Measurements from ENCODE around the gene BARX1.
"Not testable (repeated sequence)": the region's sequence is repeated elsewhere in the genome, so short reads cannot be mapped to it uniquely, and the experiment has no call there.

BARX1 gene

DNA sequence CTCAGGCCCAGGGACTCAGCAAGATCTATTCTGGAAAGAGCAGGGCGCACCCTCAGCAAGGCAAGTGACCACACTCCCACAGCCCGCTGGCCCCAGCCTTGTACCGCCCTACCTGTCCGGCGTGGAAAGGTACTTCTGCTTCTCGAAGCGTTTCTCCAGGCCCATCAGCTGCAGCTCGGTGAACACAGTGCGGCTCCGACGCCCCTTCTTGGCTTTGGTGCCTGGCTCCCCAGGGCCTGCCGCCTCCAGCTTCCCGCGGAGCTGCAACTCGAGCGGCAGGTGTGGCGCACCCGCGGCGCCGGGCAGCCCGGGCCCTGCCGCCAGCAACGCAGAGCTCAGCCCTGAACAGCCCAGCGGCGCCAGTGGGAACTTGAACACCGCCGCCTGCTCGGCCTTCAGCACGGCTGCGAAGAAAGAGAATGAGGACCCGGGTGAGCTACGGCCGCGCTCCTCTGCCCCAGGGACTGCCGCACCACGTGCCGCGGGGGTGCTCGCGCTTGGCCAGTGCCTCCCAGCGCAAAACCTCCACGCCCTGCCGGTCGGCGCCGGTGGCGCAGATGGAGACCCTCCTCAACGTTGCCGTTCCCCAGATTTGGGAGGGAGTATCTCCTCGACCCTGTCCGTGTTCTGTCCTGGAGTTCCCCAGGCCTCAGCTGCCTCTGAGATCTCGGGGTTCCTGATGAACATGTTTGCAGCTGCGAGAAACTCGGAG is 2.2 kb downstream of the BARX1 start:
- no peak for DNase-seq (ENCODE audit: low read depth in 1 of 2, low spot score in 1 of 2)

DNA sequence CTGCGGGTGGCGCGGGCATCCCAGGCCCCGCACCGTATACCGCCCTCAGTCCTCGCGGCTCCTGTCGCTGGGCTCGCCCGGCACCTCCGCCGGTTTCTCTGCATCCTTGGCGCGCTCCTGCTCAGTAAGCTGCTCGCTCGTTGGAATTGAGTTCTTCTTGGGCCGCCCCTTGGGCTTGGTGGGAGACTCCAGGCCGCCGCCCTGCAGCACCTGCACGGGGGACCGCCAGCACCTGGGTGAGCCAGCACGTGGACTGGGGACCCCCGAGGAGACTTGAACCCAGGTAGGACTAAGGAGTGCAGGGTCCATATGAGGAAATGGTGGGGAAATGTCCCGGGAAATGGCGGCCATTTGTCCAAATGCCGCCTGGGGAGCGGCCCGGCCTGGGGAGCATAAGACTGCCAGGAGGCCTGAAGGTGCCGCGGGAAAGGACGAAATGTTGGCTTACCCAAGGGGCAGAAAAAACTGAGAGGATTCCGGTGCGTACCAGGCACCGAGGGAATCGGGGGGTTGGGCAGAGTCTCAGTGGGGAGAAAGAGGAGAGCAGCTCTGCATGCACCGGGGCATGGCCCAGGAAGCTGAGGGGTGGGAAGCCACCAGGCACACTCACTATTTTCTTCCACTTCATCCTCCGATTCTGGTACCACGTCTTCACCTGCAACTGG is 2.9 kb downstream of the BARX1 start:
- no peak for DNase-seq (ENCODE audit: low read depth in 1 of 2, low spot score in 1 of 2)

DNA sequence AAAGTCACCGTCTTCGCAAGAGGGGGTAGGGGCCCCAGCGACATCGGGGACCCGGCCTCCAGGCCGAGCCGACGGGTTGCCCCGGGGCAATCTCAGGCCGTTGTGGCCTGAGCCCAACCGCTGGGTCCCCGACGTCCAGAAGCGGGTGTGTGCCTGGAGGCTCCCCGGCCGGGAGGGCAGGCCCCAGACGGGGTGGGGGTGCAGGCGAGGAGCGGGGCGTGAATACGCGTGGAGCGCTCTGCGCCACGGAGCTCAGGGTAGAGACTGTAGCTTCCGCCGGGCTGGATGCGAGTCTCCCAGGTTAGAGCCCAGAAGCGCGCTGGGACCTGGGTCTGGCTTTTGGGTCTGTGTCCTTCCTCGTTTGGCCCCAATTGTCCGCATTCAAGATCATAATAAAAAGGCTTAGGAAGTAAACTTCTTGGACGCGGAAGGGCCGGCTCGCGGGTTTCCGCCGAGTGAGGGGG is 3.5 kb downstream of the BARX1 start:
- DNase-seq (ENCODE audit: low read depth in 1 of 2, low spot score in 1 of 2) = no peak

- no peak for DNase-seq (ENCODE audit: low read depth in 1 of 2, low spot score in 1 of 2)
Measured at GRCh38 chr9:93950619-93951601, 4.2 kb downstream of the BARX1 start.

- DNase-seq (ENCODE audit: low read depth in 1 of 2, low spot score in 1 of 2) = no peak
Measured at GRCh38 chr9:93949694-93950449, 5.3 kb downstream of the BARX1 start.

DNA sequence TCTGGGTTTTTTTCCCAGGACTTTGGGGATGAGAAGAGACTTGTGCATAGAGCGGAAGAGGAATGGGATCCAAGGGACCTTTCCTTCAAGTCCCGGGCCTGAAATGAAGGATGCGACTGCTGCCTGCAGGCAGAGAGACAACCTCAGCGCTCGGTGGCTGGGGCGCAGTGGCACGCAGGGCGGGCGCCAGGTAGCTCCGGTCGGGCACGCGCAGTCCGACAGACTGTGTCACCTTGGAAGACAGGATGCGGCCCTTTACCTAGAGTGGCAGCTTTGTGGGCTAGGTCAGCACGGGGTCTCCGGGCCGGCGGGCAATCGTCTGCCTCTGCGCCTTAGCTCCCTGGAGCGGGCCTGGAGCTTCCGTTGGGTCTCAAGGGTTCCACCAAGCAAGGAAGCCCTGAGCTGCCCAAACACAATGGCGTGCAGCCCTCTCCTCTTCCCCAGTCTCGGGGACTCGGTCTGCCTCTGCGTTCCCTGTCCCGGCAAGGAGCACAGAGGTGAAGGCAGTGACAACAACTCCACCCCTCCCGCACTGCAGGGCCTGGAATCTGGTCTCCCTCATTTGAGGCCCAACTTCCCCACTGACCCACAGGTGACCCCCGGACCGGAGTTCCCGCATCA is 6.0 kb downstream of the BARX1 start:
- no peak for DNase-seq (ENCODE audit: low read depth in 1 of 2, low spot score in 1 of 2)

- no peak for DNase-seq (ENCODE audit: low read depth in 1 of 2, low spot score in 1 of 2)
Measured at GRCh38 chr9:93948441-93949072, 6.6 kb downstream of the BARX1 start.

DNA sequence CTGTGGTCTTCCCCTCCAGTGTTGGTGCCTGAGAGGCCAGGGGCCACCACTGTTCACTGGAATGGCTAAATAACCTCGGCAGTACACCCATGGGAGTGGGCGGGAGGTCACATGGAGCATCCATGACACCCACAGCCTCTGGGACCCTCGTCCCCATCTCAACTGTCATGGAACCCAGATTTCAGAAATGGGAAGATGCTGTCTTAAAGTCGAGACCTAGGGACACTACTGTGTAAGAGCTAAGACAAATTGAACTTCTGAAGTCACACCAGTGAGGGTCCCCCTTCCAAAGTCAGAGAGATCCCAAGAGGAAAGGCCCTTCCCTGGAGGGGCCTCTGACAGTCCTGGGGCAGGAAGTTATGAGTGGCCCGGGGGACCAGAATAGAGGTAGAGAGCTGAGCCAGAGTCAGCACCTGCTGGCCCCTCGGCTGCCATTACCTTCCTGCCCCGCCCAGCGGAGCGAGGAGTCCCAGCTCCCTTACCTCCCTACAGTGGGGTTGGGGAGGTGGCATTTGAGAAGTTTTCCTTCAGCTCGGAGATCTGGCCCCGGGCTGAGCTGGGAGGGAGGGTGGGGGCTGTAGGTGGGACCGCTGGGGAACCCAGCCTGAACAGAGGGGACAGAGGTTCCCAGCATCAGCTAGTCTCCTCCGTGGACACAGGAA is 7.6 kb downstream of the BARX1 start:
- no peak for DNase-seq (ENCODE audit: low read depth in 1 of 2, low spot score in 1 of 2)

DNA sequence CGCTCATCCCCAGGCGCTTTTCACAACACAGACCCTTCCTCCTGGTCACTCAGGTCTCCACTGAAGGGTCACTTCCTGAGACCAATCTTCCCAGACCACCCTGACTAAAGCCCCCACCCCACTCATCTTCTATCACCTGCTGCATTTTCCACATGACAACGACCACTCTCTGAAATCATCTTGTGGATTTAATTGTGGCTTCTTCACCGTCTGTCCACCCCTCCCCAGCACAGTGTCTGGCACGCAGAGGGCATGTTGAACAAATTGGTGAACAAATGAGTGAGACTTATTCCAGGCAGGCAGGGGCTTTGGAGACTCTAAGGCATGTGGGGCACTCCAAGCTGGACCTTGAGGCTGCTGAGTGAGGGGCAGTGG is 8.8 kb downstream of the BARX1 start:
- DNase-seq (ENCODE audit: low read depth in 1 of 2, low spot score in 1 of 2) = no peak

DNA sequence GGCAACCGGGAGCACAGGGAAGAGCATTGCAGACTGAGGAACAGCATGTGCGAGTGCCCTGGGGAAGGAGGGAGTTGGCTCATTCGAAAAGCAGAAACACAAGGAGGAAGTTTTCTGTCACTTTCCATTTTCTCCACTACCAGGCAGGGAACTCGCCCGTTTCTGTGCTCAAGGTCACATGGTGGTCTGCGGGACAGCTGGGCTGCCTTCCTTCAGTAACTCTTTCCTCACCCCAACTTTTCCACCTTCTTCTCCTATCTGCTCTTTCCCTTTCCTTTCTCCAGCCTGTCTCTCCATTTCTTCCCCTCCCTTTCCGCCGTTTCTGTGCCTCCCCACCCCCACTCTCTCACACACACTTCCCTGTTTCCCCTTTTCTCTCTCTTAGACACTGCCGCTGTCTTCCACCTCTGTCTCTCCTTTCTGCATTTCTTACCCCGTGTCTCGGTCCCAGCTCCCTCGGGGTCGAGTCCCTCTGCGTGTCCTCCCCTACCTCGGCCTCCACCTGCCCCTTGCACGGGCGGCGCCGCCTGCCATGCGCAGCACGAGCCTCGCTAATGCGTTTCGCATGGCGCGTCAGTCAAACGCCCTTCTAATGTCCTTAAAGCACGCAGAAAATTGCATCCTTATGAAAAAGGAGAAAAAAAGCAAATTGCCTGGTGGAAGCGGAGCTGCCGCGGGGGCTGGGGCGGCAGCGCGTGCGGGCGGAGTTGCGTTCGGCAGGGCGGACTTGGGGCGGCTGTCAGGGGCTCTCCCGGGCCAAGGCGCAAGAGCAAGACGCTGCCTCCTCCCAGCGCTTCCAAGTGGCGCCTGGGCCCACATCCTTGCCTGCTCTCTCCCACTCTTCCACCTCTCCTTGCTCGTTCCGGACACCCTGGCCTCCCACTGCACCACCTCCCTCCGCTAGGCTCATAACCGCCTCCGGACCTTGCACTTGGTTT is 9.5 kb downstream of the BARX1 start:
- no peak for DNase-seq (ENCODE audit: low read depth in 1 of 2, low spot score in 1 of 2)

DNA sequence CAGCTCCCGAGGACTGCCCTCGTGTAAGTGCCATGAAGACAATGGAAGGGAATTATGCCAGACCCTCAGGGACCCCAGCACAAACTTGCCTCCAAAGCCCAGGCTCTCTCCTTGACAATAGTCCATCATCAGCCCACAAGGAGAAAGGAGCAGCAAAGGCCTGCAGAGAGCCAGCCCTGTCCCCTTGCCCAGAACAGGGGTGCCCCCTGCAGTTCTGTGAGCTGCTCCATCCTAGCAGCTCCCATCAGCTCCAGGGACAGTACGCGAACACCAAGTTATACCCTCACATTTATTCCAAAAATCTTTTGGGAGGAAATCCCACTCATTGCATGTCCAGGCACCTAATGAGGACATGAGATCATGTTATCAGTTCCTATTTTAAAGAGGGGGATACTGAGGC is 11.1 kb downstream of the BARX1 start:
- DNase-seq (ENCODE audit: low read depth in 1 of 2, low spot score in 1 of 2) = no peak

GRCh38 chr9:93942161-93942560 is 13.0 kb downstream of the BARX1 start:
- no peak for DNase-seq (ENCODE audit: low read depth in 1 of 2, low spot score in 1 of 2)

- DNase-seq (ENCODE audit: low read depth in 1 of 2, low spot score in 1 of 2) = no peak
Measured at GRCh38 chr9:93941493-93941892, 13.7 kb downstream of the BARX1 start.

- DNase-seq (ENCODE audit: low read depth in 1 of 2, low spot score in 1 of 2) = no peak
Measured at GRCh38 chr9:93940951-93941350, 14.2 kb downstream of the BARX1 start.

GRCh38 chr9:93939589-93939988 is 15.6 kb downstream of the BARX1 start:
- not testable (repeated sequence) for DNase-seq (ENCODE audit: low read depth in 1 of 2, low spot score in 1 of 2)

GRCh38 chr9:93937193-93937592 is 18.0 kb downstream of the BARX1 start:
- DNase-seq (ENCODE audit: low read depth in 1 of 2, low spot score in 1 of 2) = no peak

DNA sequence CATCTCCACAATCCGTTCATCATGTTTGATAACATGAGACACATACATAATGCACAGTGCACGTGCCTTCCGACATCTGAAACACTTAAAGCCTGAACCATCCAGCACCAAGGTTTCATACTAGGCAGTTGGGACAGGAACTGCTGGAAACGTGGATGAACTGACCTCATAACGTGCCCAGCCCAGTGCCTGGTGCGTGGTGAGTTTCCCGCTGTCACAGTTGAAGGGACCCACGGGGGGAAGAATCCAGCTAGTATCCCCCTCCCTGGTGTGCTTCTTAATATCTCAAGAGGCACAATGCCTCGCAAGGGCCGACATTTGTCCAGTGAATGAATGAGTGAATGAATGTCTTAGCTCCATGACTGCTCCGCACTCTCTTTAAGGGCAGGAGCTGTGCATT is 23.2 kb downstream of the BARX1 start:
- no peak for DNase-seq (ENCODE audit: low read depth in 1 of 2, low spot score in 1 of 2)

GRCh38 chr9:93930070-93930469 is 25.1 kb downstream of the BARX1 start:
- no peak for DNase-seq (ENCODE audit: low read depth in 1 of 2, low spot score in 1 of 2)

All from activated CD4-positive, alpha-beta T cell treated with anti-CD3 and anti-CD28 coated beads, Interleukin-2, amount 50 U/mL, for 24 hours (primary cell).